GM12801 (cell line): ENCODE measurements around the gene SLC66A1.

Source experiments
- TF ChIP-seq, protein P1 (sequence below): IDR thresholded peaks from one replicate; pipeline ENCODE4 v1.5.1; 2011; ENCODE audit warnings: control low read depth; ENCODE audit not compliant: insufficient read length; ENCODE audit errors: extremely low read depth

The SLC66A1 gene

DNA sequence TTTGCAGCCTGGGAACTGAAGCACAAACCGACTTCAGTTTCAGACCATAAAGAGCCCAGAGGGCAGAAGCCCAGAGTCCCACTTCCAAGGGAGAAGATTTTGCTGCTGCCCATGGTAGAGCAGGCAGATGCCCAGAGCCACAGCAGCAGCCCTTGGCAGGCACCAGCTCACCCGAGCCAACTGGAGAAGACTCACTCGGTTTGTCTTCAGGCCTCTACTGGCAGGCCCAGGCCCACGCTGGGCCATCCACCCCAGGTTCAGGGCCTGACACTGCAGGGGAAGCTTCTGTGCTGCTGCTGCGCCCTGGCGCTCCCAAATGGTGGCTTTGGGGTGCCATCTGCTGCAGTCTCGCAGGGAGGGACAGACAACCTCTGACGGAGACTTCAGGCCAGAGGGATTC is 33.3 kb downstream of the SLC66A1 start:
- TF ChIP-seq, protein P1, sequence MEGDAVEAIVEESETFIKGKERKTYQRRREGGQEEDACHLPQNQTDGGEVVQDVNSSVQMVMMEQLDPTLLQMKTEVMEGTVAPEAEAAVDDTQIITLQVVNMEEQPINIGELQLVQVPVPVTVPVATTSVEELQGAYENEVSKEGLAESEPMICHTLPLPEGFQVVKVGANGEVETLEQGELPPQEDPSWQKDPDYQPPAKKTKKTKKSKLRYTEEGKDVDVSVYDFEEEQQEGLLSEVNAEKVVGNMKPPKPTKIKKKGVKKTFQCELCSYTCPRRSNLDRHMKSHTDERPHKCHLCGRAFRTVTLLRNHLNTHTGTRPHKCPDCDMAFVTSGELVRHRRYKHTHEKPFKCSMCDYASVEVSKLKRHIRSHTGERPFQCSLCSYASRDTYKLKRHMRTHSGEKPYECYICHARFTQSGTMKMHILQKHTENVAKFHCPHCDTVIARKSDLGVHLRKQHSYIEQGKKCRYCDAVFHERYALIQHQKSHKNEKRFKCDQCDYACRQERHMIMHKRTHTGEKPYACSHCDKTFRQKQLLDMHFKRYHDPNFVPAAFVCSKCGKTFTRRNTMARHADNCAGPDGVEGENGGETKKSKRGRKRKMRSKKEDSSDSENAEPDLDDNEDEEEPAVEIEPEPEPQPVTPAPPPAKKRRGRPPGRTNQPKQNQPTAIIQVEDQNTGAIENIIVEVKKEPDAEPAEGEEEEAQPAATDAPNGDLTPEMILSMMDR = no peak

DNA sequence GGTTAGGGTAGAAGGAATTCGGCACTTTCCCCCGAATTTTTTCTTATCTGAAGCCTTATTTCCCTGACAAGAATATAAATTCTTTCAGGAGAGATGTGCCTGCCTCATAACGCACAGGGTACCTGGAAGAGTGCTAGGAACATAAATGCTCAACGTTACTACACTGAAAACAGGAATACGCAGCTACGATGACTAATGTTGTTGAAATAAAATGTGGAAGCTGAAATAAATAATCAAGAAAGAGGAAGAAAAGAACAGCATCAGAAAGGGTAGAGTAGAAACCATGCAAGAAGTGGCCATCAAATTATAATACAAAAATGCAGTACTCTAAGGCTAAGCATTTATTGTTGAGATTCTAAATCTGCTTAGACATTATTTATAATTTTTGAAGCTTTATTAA is 33.9 kb downstream of the SLC66A1 start:
- TF ChIP-seq, protein P1 = no peak

DNA sequence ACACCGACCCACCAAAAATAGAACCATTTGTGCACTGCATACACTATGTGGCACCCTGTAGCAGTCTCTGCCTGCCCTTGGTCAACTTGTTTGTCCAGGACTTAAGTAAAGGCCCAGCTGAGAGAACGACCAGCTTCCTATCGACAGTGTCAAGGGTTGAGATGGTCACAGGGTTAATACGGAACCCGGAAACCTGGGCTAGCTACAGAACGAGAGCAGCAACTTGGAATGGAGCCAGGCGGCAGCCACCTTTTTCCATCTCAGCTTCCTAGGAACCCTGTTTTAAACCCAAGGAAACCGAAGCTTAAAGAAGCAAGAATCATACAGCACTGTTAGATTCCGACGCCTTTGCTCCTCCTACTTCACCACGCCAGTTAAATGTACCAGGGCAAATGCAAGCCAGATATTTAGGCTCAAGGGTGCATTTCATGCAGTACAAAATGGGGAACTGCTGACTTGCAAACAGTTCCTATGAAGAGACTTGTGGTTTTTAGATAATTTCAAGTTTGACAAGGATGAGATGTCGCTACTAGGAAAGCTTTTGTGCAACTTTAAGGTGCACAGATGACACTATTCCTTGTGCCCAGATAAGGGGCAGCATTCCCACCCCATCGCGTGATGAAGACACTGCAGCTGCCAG is 35.5 kb downstream of the SLC66A1 start:
- TF ChIP-seq, protein P1 = no peak

DNA sequence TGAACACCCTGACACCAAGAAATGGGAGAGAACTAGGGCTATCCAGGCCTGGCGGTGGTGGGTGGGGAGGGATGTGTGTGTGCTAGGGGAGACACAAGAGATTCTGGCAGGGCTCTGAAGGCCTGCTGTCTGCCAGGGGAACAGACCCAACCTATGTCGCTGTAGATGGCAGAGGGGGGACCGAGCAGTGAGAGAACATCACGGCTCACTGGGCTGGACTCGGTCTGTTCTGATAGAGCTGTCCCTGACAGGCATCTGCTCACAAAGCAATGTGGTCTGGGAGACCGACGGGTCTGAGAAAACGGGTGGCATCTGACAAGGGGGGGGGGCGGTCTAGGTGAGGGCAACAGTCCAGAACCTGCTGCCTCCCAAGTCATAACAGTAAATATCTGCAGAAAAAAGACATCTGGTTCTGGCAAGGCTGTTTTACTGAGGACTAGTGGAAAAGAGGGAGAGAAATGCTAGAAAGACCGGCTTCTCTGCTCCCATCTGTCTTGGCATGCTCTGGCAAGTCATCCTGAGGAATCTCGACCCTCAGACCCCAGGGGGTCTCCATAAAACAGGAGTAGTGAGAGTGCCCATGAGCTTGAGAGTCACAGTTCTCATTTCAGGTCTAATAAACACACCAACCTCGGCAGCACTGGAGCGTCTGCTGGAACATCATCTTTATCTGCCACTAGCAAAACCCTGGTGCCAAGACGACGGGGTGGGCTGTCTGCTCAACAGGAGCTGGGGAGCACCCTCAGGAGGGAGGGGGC is 36.5 kb downstream of the SLC66A1 start:
- TF ChIP-seq, protein P1 = no peak

DNA sequence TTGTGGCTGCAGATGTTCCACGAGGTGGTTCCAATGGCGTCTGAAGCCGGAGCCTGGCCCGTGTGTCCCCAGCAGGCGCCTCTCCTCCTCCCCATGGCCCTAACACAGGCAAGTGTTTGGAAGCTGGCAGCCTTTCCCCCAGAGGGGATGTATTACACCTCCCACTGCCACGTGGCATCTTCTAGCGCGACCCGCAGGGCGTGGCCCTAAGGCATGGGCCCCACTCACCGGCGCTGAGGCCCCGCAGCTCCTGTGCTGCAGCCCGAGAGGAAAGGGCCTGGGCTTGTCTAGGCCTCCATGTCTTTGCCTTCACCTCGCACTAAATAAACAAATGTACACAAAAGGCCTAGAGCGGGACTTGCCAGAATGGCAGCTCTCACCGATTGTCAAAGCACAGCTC is 37.9 kb downstream of the SLC66A1 start:
- TF ChIP-seq, protein P1 = no peak

DNA sequence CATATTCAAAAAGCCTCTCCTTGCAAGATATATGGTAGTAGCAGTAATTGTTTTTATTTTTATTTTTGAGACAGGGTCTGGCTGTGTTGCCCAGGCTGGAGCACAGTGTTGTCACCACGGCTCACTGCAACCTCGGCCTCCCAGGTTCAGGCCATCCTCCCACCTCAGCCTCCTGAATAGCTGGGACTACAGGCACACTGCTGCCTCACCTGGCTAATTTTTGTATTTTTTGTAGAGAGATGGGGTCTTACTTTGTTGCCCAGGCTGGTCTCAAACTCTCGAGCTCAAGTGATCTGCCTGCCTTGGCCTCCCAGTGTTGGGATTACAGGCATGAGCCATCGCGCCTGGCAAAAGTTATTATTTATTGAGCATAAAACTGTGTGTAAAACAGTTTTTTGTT is 38.4 kb downstream of the SLC66A1 start:
- TF ChIP-seq, protein P1 = no peak

DNA sequence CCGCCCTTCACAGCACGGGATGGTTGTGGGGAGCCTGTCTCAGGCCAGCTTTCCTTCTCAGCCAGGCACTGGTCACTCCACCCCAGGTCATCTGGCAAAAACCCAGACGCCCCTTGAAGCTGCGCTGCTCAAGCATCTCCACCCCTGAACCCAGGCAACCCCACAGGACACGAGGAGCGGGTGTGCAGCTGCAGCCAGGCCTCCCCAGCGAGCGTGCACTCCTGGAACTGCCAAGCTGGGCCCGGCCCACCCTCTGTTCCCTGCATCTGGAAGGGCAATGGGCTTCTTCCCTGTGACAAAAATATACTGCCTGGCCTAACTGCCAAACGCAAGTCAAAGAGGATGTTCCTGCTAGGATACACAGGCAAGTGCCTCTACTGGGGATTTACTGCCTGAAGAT is 39.7 kb downstream of the SLC66A1 start:
- TF ChIP-seq, protein P1 = no peak
